HEK293 (cell line): ENCODE measurements around the gene MAFF.

Source experiments
- CTCF ChIA-PET: fragments of 350-600 bp; formaldehyde crosslinking; extraction: SDS; loops from one replicate; lab custom pipeline; 2021; ENCODE audit warnings: antibody characterized with exemption; lab: Yijun Ruan, JAX
- POLR2A ChIA-PET: fragments of 300-600 bp; formaldehyde crosslinking; extraction: SDS; loops from one replicate; lab custom pipeline; 2020; ENCODE audit warnings: antibody characterized with exemption, inconsistent platforms; lab: Yijun Ruan, JAX
- H3K27ac ChIP-seq: fragments of 200-500 bp; sonication (Bioruptor generic); 2 replicates; pipeline ENCODE4 v1.5.1; 2014; ENCODE audit warnings: low read depth, low read length, control low read depth, inconsistent platforms; ENCODE audit errors: extremely low read depth
- H3K36me3 ChIP-seq, 2 experiments: fragments of 200-500 bp in 1 of 2; sonication (Bioruptor generic) in 1 of 2; 1 replicate in 1 of 2; 2 replicates in 1 of 2; pipeline ENCODE4 v1.5.1; 2014 to 2017; ENCODE audit warnings: inconsistent platforms in 2 of 2, low read length in 2 of 2; ENCODE audit not compliant: control insufficient read depth in 2 of 2, insufficient read depth in 1 of 2
- H3K4me1 ChIP-seq: fragments of 200-500 bp; sonication (Bioruptor generic); 2 replicates; pipeline ENCODE4 v1.5.1; 2014; ENCODE audit warnings: mild to moderate bottlenecking, low read length, inconsistent platforms; ENCODE audit not compliant: control insufficient read depth, insufficient read depth
- H3K4me3 ChIP-seq: 2 replicates; pipeline ENCODE4 v1.5.1; 2011; ENCODE audit warnings: low read depth, mild to moderate bottlenecking, control low read depth, low read length, moderate library complexity
- H3K9me3 ChIP-seq: fragments of 200-500 bp; sonication (Bioruptor generic); 2 replicates; pipeline ENCODE4 v1.5.1; 2014; ENCODE audit warnings: low read depth, low read length, inconsistent platforms; ENCODE audit not compliant: control insufficient read depth, insufficient read depth
- IKZF3 ChIP-seq: fragments of 450-650 bp; IDR thresholded peaks from 2 replicates; pipeline ENCODE4 v1.5.0; 2018; ENCODE audit warnings: missing biosample characterization, mild to moderate bottlenecking, missing genetic modification characterization, moderate library complexity
- KLF10 ChIP-seq: fragments of 450-650 bp; IDR thresholded peaks from 2 replicates; pipeline ENCODE4 v1.5.1; 2018; ENCODE audit warnings: missing biosample characterization, mild to moderate bottlenecking, missing genetic modification characterization
- KLF17 ChIP-seq: fragments of 450-650 bp; formaldehyde crosslinking; IDR thresholded peaks from 2 replicates; pipeline ENCODE4 v1.5.1; 2016; ENCODE audit warnings: missing biosample characterization, missing genetic modification characterization
- OSR2 ChIP-seq: fragments of 450-650 bp; formaldehyde crosslinking; IDR thresholded peaks from 2 replicates; pipeline ENCODE4 v1.5.1; 2016; ENCODE audit warnings: missing biosample characterization, missing genetic modification characterization
- SCRT2 ChIP-seq: fragments of 450-650 bp; formaldehyde crosslinking; IDR thresholded peaks from 2 replicates; pipeline ENCODE4 v1.5.1; 2016; ENCODE audit warnings: missing biosample characterization, missing genetic modification characterization
- ZBTB17 ChIP-seq: fragments of 450-650 bp; formaldehyde crosslinking; IDR thresholded peaks from 2 replicates; pipeline ENCODE4 v1.5.1; 2016; ENCODE audit warnings: missing biosample characterization, missing genetic modification characterization
- ZBTB21 ChIP-seq: fragments of 450-650 bp; formaldehyde crosslinking; IDR thresholded peaks from 2 replicates; pipeline ENCODE4 v1.5.1; 2017; ENCODE audit warnings: missing biosample characterization, missing genetic modification characterization
- ZEB2 ChIP-seq: fragments of 450-650 bp; formaldehyde crosslinking; IDR thresholded peaks from 2 replicates; pipeline ENCODE4 v1.5.1; 2016; ENCODE audit warnings: missing biosample characterization, missing genetic modification characterization
- ZFP37 ChIP-seq: fragments of 450-650 bp; formaldehyde crosslinking; IDR thresholded peaks from 2 replicates; pipeline ENCODE4 v1.5.1; 2016; ENCODE audit warnings: missing biosample characterization, missing genetic modification characterization
- ZFP69B ChIP-seq: fragments of 450-650 bp; formaldehyde crosslinking; IDR thresholded peaks from 2 replicates; pipeline ENCODE4 v1.5.1; 2016; ENCODE audit warnings: missing biosample characterization, missing genetic modification characterization
- ZNF2 ChIP-seq: fragments of 450-650 bp; formaldehyde crosslinking; IDR thresholded peaks from 2 replicates; pipeline ENCODE4 v1.5.1; 2016; ENCODE audit warnings: missing biosample characterization, missing genetic modification characterization
- ZNF24 ChIP-seq: fragments of 450-650 bp; formaldehyde crosslinking; IDR thresholded peaks from 2 replicates; pipeline ENCODE4 v1.5.1; 2016; ENCODE audit warnings: missing biosample characterization, missing genetic modification characterization
- ZNF266 ChIP-seq: fragments of 450-650 bp; formaldehyde crosslinking; IDR thresholded peaks from 2 replicates; pipeline ENCODE4 v1.5.1; 2016; ENCODE audit warnings: missing biosample characterization, missing genetic modification characterization, low read depth
- ZNF274 ChIP-seq, 2 experiments: fragments of 200-500 bp in 1 of 2; fragments of 450-650 bp in 1 of 2; sonication (Bioruptor generic) in 1 of 2; formaldehyde crosslinking in 1 of 2; IDR thresholded peaks; 2 replicates each; pipeline versions ENCODE4 v1.5.1 to v1.6.1; 2014 to 2016; ENCODE audit warnings: borderline replicate concordance in 1 of 2, inconsistent platforms in 1 of 2, low read length in 1 of 2, missing biosample characterization in 1 of 2, missing genetic modification characterization in 1 of 2
- ZNF335 ChIP-seq: fragments of 450-650 bp; formaldehyde crosslinking; conservative IDR thresholded peaks from 2 replicates; pipeline ENCODE4 v1.5.1; 2016; ENCODE audit warnings: missing biosample characterization, missing genetic modification characterization
- ZNF354C ChIP-seq: fragments of 450-650 bp; formaldehyde crosslinking; IDR thresholded peaks from 2 replicates; pipeline ENCODE4 v1.5.1; 2016; ENCODE audit warnings: missing biosample characterization, missing genetic modification characterization, low read depth, borderline replicate concordance
- ZNF366 ChIP-seq: fragments of 450-650 bp; formaldehyde crosslinking; conservative IDR thresholded peaks from 2 replicates; pipeline ENCODE4 v1.5.1; 2016; ENCODE audit warnings: missing biosample characterization, missing genetic modification characterization
- ZNF394 ChIP-seq: fragments of 450-650 bp; formaldehyde crosslinking; IDR thresholded peaks from 2 replicates; pipeline ENCODE4 v1.5.1; 2016; ENCODE audit warnings: missing biosample characterization, missing genetic modification characterization, mild to moderate bottlenecking, moderate library complexity, borderline replicate concordance
- ZNF558 ChIP-seq: fragments of 450-650 bp; formaldehyde crosslinking; IDR thresholded peaks from 2 replicates; pipeline ENCODE4 v1.5.1; 2016; ENCODE audit warnings: missing biosample characterization, missing genetic modification characterization
- ZNF600 ChIP-seq: fragments of 450-650 bp; formaldehyde crosslinking; IDR thresholded peaks from 2 replicates; pipeline ENCODE4 v1.5.1; 2016; ENCODE audit warnings: missing biosample characterization, missing genetic modification characterization
- ZNF621 ChIP-seq: fragments of 450-650 bp; formaldehyde crosslinking; IDR thresholded peaks from 2 replicates; pipeline ENCODE4 v1.5.1; 2017; ENCODE audit warnings: missing biosample characterization, missing genetic modification characterization
- ZNF660 ChIP-seq: fragments of 450-650 bp; IDR thresholded peaks from 2 replicates; pipeline ENCODE4 v1.5.1; 2018; ENCODE audit warnings: missing biosample characterization, mild to moderate bottlenecking, missing genetic modification characterization
- ZNF664 ChIP-seq: fragments of 450-650 bp; formaldehyde crosslinking; IDR thresholded peaks from 2 replicates; pipeline ENCODE4 v1.5.1; 2016; ENCODE audit warnings: missing biosample characterization, missing genetic modification characterization
- TF ChIP-seq, protein P1 (sequence below): fragments of 450-650 bp; formaldehyde crosslinking; IDR thresholded peaks from 2 replicates; pipeline ENCODE4 v1.5.1; 2017; ENCODE audit warnings: missing biosample characterization, missing genetic modification characterization
- TF ChIP-seq, protein P2 (sequence below): fragments of 450-650 bp; formaldehyde crosslinking; IDR thresholded peaks from 2 replicates; pipeline ENCODE4 v1.5.1; 2016; ENCODE audit warnings: missing biosample characterization, missing genetic modification characterization
- TF ChIP-seq, protein P3 (sequence below): fragments of 450-650 bp; formaldehyde crosslinking; IDR thresholded peaks from 2 replicates; pipeline ENCODE4 v1.5.1; 2017; ENCODE audit warnings: missing biosample characterization, missing genetic modification characterization
- TF ChIP-seq, protein P4 (sequence below): fragments of 450-650 bp; formaldehyde crosslinking; IDR thresholded peaks from 2 replicates; pipeline ENCODE4 v1.5.1; 2016; ENCODE audit warnings: missing biosample characterization, missing genetic modification characterization

The MAFF gene

DNA sequence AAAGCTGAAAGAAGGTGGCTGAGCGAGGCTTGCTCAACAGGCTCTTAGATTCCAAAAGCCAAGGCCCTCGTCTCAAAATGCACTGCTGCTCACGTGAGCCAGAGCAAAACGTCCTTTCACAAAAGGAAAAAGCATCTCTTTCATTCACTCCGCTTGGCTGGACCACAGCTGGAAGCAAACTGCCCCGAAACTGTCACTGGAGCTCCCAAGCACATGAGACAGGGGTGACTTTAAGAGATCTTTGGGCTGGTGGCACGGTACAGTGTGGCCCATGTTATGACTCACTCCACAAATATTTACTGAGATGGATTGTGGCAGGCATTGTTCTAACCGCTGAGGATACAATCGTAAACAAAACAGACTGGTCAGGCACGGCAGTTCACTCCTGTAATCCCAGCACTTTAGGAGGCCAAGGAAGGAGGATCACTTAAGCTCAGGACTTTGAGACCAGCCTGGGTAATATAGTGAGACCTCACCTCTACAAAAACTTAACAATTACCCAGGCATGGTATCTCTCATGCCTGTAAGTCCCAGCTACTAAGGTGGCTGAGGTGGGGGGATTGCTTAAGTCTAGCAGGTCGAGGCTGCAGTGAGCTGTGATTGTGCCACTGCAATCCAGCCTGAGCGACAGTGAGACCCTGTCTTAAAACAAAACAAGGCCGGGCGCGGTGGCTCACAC lies 23.7 kb upstream of the MAFF start:
- Histone ChIP-seq H3K27ac (peak overlapping the region; percentile 58), H3K36me3 (no peaks in the 10 kb centered on the region), H3K4me3 (no peak overlapping the region), H3K4me1 (peaks cover 13% of the 10 kb centered on the region), H3K9me3 (no peaks in the 10 kb centered on the region)
- ChIA-PET CTCF (interaction anchor here (0.6 to 2.5 kb wide), 6 partner anchors 21 to 126 kb away, joined by 3 to 19 read pairs (median 4); no protein-coding TSS in a partner anchor), POLR2A (interaction anchor here (0.6 to 2.7 kb wide), 4 partner anchors 11 to 586 kb away, joined by 3 to 12 read pairs (median 3); partner anchors contain the start of gene MAFF)
- TF ChIP-seq ZBTB17 (tag by site-specific recombination) (peak; percentile 88), IKZF3 (tag by site-specific recombination) (peak; percentile 30; the same call in 1 of the 2 replicates), ZNF354C (no peak), ZNF24 (tag by site-specific recombination) (peak; percentile 71), ZNF600 (tag by site-specific recombination) (peak; percentile 96), ZFP37 (tag by site-specific recombination) (peak; percentile 68; the same call in 1 of the 2 replicates), ZNF335 (peak; percentile 76), ZNF660 (tag by site-specific recombination) (no peak), ZFP69B (0 out of 2 replicates have a peak, but pooled peaks have one; percentile 52), KLF10 (tag by site-specific recombination) (peak; percentile 49; the same call in 1 of the 2 replicates), ZNF394 (tag by site-specific recombination) (0 out of 2 replicates have a peak, but pooled peaks have one; percentile 11), OSR2 (peak; percentile 55), KLF17 (peak; percentile 81), ZNF266 (tag by site-specific recombination) (no peak), ZNF558 (tag by site-specific recombination) (peak; percentile 23; the same call in 1 of the 2 replicates), ZNF664 (peak; percentile 95), ZNF2 (tag by site-specific recombination) (peak; percentile 64), ZNF366 (peak; percentile 86), SCRT2 (tag by site-specific recombination) (peak; percentile 86), ZBTB21 (tag by site-specific recombination) (0 out of 2 replicates have a peak, but pooled peaks have one; percentile 19), ZEB2 (tag by site-specific recombination) (peak; percentile 86), ZNF274 (IDR thresholded peaks at IDR 0.05; ENCODE audit: low read length) (no peak), ZNF274 (tag by site-specific recombination; IDR thresholded peaks at IDR 0.05; ENCODE audit: borderline replicate concordance) (no peak), ZNF621 (no peak)
- TF ChIP-seq, protein P1, sequence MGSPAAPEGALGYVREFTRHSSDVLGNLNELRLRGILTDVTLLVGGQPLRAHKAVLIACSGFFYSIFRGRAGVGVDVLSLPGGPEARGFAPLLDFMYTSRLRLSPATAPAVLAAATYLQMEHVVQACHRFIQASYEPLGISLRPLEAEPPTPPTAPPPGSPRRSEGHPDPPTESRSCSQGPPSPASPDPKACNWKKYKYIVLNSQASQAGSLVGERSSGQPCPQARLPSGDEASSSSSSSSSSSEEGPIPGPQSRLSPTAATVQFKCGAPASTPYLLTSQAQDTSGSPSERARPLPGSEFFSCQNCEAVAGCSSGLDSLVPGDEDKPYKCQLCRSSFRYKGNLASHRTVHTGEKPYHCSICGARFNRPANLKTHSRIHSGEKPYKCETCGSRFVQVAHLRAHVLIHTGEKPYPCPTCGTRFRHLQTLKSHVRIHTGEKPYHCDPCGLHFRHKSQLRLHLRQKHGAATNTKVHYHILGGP (tag by site-specific recombination): no peak
- TF ChIP-seq, protein P2, sequence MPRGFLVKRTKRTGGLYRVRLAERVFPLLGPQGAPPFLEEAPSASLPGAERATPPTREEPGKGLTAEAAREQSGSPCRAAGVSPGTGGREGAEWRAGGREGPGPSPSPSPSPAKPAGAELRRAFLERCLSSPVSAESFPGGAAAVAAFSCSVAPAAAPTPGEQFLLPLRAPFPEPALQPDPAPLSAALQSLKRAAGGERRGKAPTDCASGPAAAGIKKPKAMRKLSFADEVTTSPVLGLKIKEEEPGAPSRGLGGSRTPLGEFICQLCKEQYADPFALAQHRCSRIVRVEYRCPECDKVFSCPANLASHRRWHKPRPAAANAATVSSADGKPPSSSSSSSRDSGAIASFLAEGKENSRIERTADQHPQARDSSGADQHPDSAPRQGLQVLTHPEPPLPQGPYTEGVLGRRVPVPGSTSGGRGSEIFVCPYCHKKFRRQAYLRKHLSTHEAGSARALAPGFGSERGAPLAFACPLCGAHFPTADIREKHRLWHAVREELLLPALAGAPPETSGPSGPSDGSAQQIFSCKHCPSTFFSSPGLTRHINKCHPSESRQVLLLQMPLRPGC (tag by site-specific recombination): peak; percentile 70
- TF ChIP-seq, protein P3, sequence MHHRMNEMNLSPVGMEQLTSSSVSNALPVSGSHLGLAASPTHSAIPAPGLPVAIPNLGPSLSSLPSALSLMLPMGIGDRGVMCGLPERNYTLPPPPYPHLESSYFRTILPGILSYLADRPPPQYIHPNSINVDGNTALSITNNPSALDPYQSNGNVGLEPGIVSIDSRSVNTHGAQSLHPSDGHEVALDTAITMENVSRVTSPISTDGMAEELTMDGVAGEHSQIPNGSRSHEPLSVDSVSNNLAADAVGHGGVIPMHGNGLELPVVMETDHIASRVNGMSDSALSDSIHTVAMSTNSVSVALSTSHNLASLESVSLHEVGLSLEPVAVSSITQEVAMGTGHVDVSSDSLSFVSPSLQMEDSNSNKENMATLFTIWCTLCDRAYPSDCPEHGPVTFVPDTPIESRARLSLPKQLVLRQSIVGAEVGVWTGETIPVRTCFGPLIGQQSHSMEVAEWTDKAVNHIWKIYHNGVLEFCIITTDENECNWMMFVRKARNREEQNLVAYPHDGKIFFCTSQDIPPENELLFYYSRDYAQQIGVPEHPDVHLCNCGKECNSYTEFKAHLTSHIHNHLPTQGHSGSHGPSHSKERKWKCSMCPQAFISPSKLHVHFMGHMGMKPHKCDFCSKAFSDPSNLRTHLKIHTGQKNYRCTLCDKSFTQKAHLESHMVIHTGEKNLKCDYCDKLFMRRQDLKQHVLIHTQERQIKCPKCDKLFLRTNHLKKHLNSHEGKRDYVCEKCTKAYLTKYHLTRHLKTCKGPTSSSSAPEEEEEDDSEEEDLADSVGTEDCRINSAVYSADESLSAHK (tag by site-specific recombination): peak; percentile 78; the same call in 1 of the 2 replicates
- TF ChIP-seq, protein P4, sequence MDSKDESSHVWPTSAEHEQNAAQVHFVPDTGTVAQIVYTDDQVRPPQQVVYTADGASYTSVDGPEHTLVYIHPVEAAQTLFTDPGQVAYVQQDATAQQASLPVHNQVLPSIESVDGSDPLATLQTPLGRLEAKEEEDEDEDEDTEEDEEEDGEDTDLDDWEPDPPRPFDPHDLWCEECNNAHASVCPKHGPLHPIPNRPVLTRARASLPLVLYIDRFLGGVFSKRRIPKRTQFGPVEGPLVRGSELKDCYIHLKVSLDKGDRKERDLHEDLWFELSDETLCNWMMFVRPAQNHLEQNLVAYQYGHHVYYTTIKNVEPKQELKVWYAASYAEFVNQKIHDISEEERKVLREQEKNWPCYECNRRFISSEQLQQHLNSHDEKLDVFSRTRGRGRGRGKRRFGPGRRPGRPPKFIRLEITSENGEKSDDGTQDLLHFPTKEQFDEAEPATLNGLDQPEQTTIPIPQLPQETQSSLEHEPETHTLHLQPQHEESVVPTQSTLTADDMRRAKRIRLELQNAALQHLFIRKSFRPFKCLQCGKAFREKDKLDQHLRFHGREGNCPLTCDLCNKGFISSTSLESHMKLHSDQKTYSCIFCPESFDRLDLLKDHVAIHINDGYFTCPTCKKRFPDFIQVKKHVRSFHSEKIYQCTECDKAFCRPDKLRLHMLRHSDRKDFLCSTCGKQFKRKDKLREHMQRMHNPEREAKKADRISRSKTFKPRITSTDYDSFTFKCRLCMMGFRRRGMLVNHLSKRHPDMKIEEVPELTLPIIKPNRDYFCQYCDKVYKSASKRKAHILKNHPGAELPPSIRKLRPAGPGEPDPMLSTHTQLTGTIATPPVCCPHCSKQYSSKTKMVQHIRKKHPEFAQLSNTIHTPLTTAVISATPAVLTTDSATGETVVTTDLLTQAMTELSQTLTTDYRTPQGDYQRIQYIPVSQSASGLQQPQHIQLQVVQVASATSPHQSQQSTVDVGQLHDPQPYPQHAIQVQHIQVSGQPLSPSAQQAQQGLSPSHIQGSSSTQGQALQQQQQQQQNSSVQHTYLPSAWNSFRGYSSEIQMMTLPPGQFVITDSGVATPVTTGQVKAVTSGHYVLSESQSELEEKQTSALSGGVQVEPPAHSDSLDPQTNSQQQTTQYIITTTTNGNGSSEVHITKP (tag by site-specific recombination): peak; percentile 69
